ENCODE measurements around the gene LRMDA. TPM values are rescaled to one million over a fixed set of nuclear protein-coding genes. Genes with fewer than 3 reads are reported as not detected.

The LRMDA gene
- total and polyA plus RNA-seq, 10 of the 15 experiments (the other 5 are each of a cell fraction or from before 2014, with no cell fraction given), result 0.07 to 0.54 (median 0.29) TPM; not detected in 4

DNA sequence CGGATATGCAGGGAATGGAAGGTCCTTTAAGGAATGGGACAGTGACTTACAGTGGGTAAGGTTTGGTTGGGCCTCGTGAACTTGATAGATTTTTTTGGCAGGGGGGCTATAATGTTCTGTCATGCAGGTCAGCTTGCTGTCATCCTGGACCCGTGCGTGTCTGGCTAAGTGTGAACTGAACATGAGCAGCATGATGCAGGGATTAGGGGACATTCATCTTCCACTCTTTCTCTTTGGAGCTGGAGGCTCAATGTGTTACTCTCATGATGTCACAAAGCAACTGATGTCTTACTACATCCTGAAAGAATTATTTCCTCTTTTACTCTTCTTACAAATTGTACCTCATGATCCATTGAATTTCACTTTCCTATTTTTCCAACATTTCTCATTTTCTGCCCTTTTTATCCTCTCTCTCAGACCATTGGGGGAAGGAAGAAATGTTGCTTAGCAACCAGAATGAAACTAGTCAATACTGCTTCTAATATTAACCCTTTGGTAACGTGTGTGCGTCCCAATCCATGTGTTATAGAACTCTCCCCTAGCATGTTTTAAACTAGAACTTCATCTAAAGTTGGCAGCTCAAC lies 549.1 kb downstream of the LRMDA start (continued):
- TF ChIP-seq, protein P1, sequence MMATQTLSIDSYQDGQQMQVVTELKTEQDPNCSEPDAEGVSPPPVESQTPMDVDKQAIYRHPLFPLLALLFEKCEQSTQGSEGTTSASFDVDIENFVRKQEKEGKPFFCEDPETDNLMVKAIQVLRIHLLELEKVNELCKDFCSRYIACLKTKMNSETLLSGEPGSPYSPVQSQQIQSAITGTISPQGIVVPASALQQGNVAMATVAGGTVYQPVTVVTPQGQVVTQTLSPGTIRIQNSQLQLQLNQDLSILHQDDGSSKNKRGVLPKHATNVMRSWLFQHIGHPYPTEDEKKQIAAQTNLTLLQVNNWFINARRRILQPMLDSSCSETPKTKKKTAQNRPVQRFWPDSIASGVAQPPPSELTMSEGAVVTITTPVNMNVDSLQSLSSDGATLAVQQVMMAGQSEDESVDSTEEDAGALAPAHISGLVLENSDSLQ (IDR thresholded peaks at IDR 0.05), result no peak
- TF ChIP-seq MTA2 (IDR thresholded peaks at IDR 0.05; ENCODE audit: low read depth), result no peak
- TF ChIP-seq POLR2A (IDR thresholded peaks at IDR 0.05; ENCODE audit: low read depth, low read length), result no peak
- no peak for TF ChIP-seq SMAD1 (IDR thresholded peaks at IDR 0.05; ENCODE audit: low read depth, partially characterized antibody)
- TF ChIP-seq SREBF1 (IDR thresholded peaks at IDR 0.05; ENCODE audit: low read length), result no peak
- TF ChIP-seq CBX3 (IDR thresholded peaks at IDR 0.05; ENCODE audit: borderline replicate concordance, low read depth), result no peak
- no peak for TF ChIP-seq TCF7 (IDR thresholded peaks at IDR 0.05; ENCODE audit: borderline replicate concordance)

DNA sequence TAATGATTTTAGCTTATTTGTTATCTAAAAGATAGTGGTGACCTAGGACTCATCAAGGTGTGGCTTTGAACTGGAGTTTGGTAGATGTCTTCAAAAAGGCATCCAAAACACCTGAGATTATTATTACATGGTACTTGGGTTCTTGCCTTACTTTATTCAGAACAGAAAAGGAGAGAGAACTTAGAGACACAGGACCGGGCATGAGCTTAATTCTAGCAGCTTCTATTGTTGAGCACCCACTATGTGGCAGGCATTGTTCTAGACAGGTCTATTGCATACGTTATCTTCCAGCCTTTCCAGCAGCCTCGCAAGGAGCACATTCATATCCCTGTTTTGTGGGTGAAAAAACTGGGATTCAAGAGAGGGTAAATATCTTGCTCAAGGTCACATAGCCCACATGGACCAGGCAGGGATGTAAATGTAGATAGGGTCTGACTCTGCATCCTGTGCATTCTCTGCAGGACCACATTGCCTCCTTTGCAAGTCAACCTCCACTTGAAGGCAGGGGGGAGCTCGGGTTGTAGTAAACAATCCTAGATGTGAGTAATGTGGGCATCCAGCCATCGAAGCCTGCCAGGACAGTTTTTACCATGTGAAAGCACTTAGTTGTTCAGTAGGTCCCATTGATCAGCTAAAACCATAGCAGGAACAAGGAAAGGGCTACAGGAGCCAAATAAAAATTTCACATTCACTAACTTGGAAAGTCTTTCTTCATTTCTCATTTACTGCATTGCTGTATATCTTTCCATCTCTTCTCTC lies 551.4 kb downstream of the LRMDA start:
- Histone ChIP-seq H3K4me2 (ENCODE audit: control insufficient read depth, insufficient read depth) (no peak overlapping the region), H3K27me3 (replicated peaks in 1 of 2; ENCODE audit: control insufficient read depth in 2 of 2, insufficient read depth in 2 of 2, low read length in 1 of 2) (no peaks in the 10 kb centered on the region; a peak in 1 of 4 replicates), H3K79me2 (ENCODE audit: control insufficient read depth, insufficient read depth, low read length) (no peaks in the 10 kb centered on the region), H3K4me1 (ENCODE audit: control insufficient read depth, insufficient read depth, low read length) (no peaks in the 10 kb centered on the region), H4K20me1 (ENCODE audit: control insufficient read depth, insufficient read depth) (no peaks in the 10 kb centered on the region), H3K4me3 (no peak overlapping the region), H3K9me3 (replicated peaks; ENCODE audit: control insufficient read depth, insufficient read depth, low read length) (no peaks in the 10 kb centered on the region), H3K36me3 (ENCODE audit: control insufficient read depth in 2 of 2, insufficient read depth in 2 of 2, low read length in 1 of 2) (no peaks in the 10 kb centered on the region), H2AFZ (ENCODE audit: control insufficient read depth, low read depth, low read length) (no peak overlapping the region), H3K27ac (ENCODE audit: control insufficient read depth, insufficient read depth) (no peak overlapping the region), H3K9ac (ENCODE audit: control insufficient read depth, insufficient read depth, low read length) (no peak overlapping the region)
- CTCF ChIA-PET, result interaction anchor here (1.1 to 1.3 kb wide), 2 partner anchors 45 to 104 kb away, joined by 3 to 4 read pairs; no protein-coding TSS in a partner anchor
- POLR2A ChIA-PET, result no interaction called here
- intact Hi-C loops (cut with micrococcal nuclease; ENCODE audit: unreplicated experiment), result no loop called here
- ATAC-seq (no peak), DNase-seq (ENCODE audit: low read depth, low spot score) (no peak), FAIRE-seq (no peak)
- SMC1A ChIA-PET (ENCODE audit: uncharacterized antibody, unreplicated experiment), result interaction anchor here (0.9 kb wide), 2 partner anchors 45 to 104 kb away, joined by 3 read pairs; no protein-coding TSS in a partner anchor
- in situ Hi-C loops (cut with MboI), result no loop called here
- 18% methylated on average over 5 of the region's 5 CpGs for WGBS (ENCODE audit: insufficient coverage, insufficient replicate concordance, low lambda C conversion rate, missing lambda C conversion rate)
- BruUV-seq (replicated peaks), result no TSS peak
- RAD21 ChIA-PET (ENCODE audit: unreplicated experiment), result interaction anchor here (1.0 kb wide), 1 partner anchor 11 kb away, joined by 3 read pairs; no protein-coding TSS in a partner anchor
- no peak for TF ChIP-seq ZSCAN29 (IDR thresholded peaks at IDR 0.05)
- no peak for TF ChIP-seq BCL11A (IDR thresholded peaks at IDR 0.05; ENCODE audit: low read depth, low read length)
- no peak for TF ChIP-seq MTA2 (IDR thresholded peaks at IDR 0.05; ENCODE audit: low read depth)
- no peak for TF ChIP-seq ZNF217 (IDR thresholded peaks at IDR 0.05)
- no peak for TF ChIP-seq SPI1 (IDR thresholded peaks at IDR 0.05; ENCODE audit: borderline replicate concordance, insufficient read depth, low read depth, low read length)
- TF ChIP-seq, protein P2, sequence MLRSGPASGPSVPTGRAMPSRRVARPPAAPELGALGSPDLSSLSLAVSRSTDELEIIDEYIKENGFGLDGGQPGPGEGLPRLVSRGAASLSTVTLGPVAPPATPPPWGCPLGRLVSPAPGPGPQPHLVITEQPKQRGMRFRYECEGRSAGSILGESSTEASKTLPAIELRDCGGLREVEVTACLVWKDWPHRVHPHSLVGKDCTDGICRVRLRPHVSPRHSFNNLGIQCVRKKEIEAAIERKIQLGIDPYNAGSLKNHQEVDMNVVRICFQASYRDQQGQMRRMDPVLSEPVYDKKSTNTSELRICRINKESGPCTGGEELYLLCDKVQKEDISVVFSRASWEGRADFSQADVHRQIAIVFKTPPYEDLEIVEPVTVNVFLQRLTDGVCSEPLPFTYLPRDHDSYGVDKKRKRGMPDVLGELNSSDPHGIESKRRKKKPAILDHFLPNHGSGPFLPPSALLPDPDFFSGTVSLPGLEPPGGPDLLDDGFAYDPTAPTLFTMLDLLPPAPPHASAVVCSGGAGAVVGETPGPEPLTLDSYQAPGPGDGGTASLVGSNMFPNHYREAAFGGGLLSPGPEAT (IDR thresholded peaks at IDR 0.05; ENCODE audit: low read depth), result no peak
- TF ChIP-seq ZNF24 (IDR thresholded peaks at IDR 0.05), result no peak
- TF ChIP-seq, protein P3, sequence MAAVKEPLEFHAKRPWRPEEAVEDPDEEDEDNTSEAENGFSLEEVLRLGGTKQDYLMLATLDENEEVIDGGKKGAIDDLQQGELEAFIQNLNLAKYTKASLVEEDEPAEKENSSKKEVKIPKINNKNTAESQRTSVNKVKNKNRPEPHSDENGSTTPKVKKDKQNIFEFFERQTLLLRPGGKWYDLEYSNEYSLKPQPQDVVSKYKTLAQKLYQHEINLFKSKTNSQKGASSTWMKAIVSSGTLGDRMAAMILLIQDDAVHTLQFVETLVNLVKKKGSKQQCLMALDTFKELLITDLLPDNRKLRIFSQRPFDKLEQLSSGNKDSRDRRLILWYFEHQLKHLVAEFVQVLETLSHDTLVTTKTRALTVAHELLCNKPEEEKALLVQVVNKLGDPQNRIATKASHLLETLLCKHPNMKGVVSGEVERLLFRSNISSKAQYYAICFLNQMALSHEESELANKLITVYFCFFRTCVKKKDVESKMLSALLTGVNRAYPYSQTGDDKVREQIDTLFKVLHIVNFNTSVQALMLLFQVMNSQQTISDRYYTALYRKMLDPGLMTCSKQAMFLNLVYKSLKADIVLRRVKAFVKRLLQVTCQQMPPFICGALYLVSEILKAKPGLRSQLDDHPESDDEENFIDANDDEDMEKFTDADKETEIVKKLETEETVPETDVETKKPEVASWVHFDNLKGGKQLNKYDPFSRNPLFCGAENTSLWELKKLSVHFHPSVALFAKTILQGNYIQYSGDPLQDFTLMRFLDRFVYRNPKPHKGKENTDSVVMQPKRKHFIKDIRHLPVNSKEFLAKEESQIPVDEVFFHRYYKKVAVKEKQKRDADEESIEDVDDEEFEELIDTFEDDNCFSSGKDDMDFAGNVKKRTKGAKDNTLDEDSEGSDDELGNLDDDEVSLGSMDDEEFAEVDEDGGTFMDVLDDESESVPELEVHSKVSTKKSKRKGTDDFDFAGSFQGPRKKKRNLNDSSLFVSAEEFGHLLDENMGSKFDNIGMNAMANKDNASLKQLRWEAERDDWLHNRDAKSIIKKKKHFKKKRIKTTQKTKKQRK (IDR thresholded peaks at IDR 0.05; ENCODE audit: low read depth, low read length), result no peak
- TF ChIP-seq SMAD5 (IDR thresholded peaks at IDR 0.05; ENCODE audit: low read depth), result no peak
- no peak for TF ChIP-seq SMARCA5 (IDR thresholded peaks at IDR 0.05)
- TF ChIP-seq RB1 (IDR thresholded peaks at IDR 0.05; ENCODE audit: borderline replicate concordance), result no peak

Data from GM12878 (cell line).